ENCODE results near the gene ATG7. TPM values are rescaled to one million over a fixed set of nuclear protein-coding genes. Genes with fewer than 3 reads are reported as not detected.

Gene ATG7
- total RNA-seq, 5 donors from 2014 or later (not counting 1 experiment from before 2014, with no cell fraction given) = 29.0 to 39.3 (median 37.4) TPM

GRCh38 chr3:11386465-11387113, 114.4 kb downstream of the ATG7 start:
- H3K9me3 Mint-ChIP-seq = no peaks in the 10 kb centered on the region
- Histone ChIP-seq H3K27ac (ENCODE audit: low read length) (no peak overlapping the region), H3K4me1 (ENCODE audit: control insufficient read depth in 1 of 2, extremely low read depth in 1 of 2, insufficient read depth in 2 of 2, low read length in 2 of 2) (no peaks in the 10 kb centered on the region), H3K9me3 (no peaks in the 10 kb centered on the region), H3K36me3 (ENCODE audit: control insufficient read depth in 2 of 2, extremely low read depth in 1 of 2, insufficient read depth in 1 of 2, low read length in 1 of 2) (peaks cover 0 to 9% of the 10 kb centered on the region in 2 donors), H3K4me3 (ENCODE audit: control insufficient read depth in 1 of 2, extremely low read depth in 1 of 2, low read length in 1 of 2) (no peak overlapping the region), H3K27me3 (replicated peaks in 1 of 2; ENCODE audit: control insufficient read depth in 2 of 2, extremely low read depth in 1 of 2, insufficient read depth in 2 of 2, low read length in 1 of 2) (no peaks in the 10 kb centered on the region)
- DNase-seq (no peak), ATAC-seq (replicated peaks in 1 of 4) (no peak)
- no peaks in the 10 kb centered on the region for H3K27me3 Mint-ChIP-seq
- ChIA-PET CTCF (no interaction called here), POLR2A (no interaction called here)
- H3K36me3 Mint-ChIP-seq = peaks cover 50% of the 10 kb centered on the region
- H3K4me3 Mint-ChIP-seq = no peak overlapping the region
- H3K27ac Mint-ChIP-seq = no peak overlapping the region
- WGBS (ENCODE audit: insufficient coverage) = 100% methylated on average over 1 of the region's 2 CpGs
- H3K4me1 Mint-ChIP-seq = peaks cover 13 to 17% (median 15%) of the 10 kb centered on the region in 3 donors

GRCh38 chr3:11389386-11390268, 117.4 kb downstream of the ATG7 start:
- peaks cover 0 to 6% of the 10 kb centered on the region in 2 experiments for H3K4me1 ChIP-seq (ENCODE audit: control insufficient read depth in 1 of 2, extremely low read depth in 1 of 2, insufficient read depth in 2 of 2, low read length in 2 of 2)
- POLR2A ChIA-PET = interaction anchor here in 1 of 2 donors (0.6 kb wide), 1 partner anchor 345 kb away, joined by 4 read pairs; no protein-coding TSS in a partner anchor

GRCh38 chr3:11390411-11391131, 118.4 kb downstream of the ATG7 start:
- peaks cover 0 to 3% of the 10 kb centered on the region in 2 donors for H3K36me3 ChIP-seq (ENCODE audit: control insufficient read depth in 2 of 2, extremely low read depth in 1 of 2, insufficient read depth in 1 of 2, low read length in 1 of 2)
- H3K4me3 ChIP-seq (ENCODE audit: control insufficient read depth in 1 of 2, extremely low read depth in 1 of 2, low read length in 1 of 2) = no peak overlapping the region
- no peak overlapping the region for H3K27ac Mint-ChIP-seq
- POLR2A ChIA-PET = no interaction called here
- DNase-seq = no peak
- no peaks in the 10 kb centered on the region for H3K9me3 Mint-ChIP-seq
- H3K36me3 Mint-ChIP-seq = peaks cover 36% of the 10 kb centered on the region
- H3K4me3 Mint-ChIP-seq = no peak overlapping the region
- no peak overlapping the region for H3K27ac ChIP-seq (ENCODE audit: low read length)
- peaks cover 0 to 6% of the 10 kb centered on the region in 2 experiments for H3K4me1 ChIP-seq (ENCODE audit: control insufficient read depth in 1 of 2, extremely low read depth in 1 of 2, insufficient read depth in 2 of 2, low read length in 2 of 2)
- H3K27me3 ChIP-seq (replicated peaks in 1 of 2; ENCODE audit: control insufficient read depth in 2 of 2, extremely low read depth in 1 of 2, insufficient read depth in 2 of 2, low read length in 1 of 2) = no peaks in the 10 kb centered on the region
- H3K4me1 Mint-ChIP-seq = peaks cover 26 to 36% (median 32%) of the 10 kb centered on the region in 3 donors
- CTCF ChIA-PET = interaction anchor here (0.6 to 2.1 kb wide), 4 partner anchors 11 to 261 kb away, joined by 3 to 7 read pairs (median 3); no protein-coding TSS in a partner anchor
- no peaks in the 10 kb centered on the region for H3K27me3 Mint-ChIP-seq
- ATAC-seq (replicated peaks in 1 of 4) = no peak
- H3K9me3 ChIP-seq = no peaks in the 10 kb centered on the region
- WGBS (ENCODE audit: insufficient coverage) = no CpG with 5 or more reads among the region's 5 CpGs

More at GRCh38 chr3:11389386-11390268, 117.4 kb downstream of the ATG7 start:
- Mint-ChIP-seq H3K4me3 (no peak overlapping the region), H3K9me3 (no peaks in the 10 kb centered on the region), H3K4me1 (peaks cover 26 to 36% (median 32%) of the 10 kb centered on the region in 3 donors), H3K27me3 (no peaks in the 10 kb centered on the region), H3K27ac (no peak overlapping the region), H3K36me3 (peaks cover 32% of the 10 kb centered on the region)
- H3K4me3 ChIP-seq (ENCODE audit: control insufficient read depth in 1 of 2, extremely low read depth in 1 of 2, low read length in 1 of 2) = no peak overlapping the region
- CTCF ChIA-PET = interaction anchor here in 1 of 2 donors (0.6 kb wide), 4 partner anchors 9 to 1049 kb away, joined by 3 to 8 read pairs (median 4); no protein-coding TSS in a partner anchor
- no peak overlapping the region for H3K27ac ChIP-seq (ENCODE audit: low read length)
- DNase-seq = no peak
- 100% methylated on average over 2 of the region's 10 CpGs for WGBS (ENCODE audit: insufficient coverage)
- no peak for ATAC-seq (replicated peaks in 1 of 4)
- no peaks in the 10 kb centered on the region for H3K9me3 ChIP-seq
- peaks cover 0 to 3% of the 10 kb centered on the region in 2 donors for H3K36me3 ChIP-seq (ENCODE audit: control insufficient read depth in 2 of 2, extremely low read depth in 1 of 2, insufficient read depth in 1 of 2, low read length in 1 of 2)
- H3K27me3 ChIP-seq (replicated peaks in 1 of 2; ENCODE audit: control insufficient read depth in 2 of 2, extremely low read depth in 1 of 2, insufficient read depth in 2 of 2, low read length in 1 of 2) = no peaks in the 10 kb centered on the region

GRCh38 chr3:11391174-11391879, 119.1 kb downstream of the ATG7 start:
- Mint-ChIP-seq H3K4me3 (no peak overlapping the region), H3K27ac (no peak overlapping the region), H3K4me1 (peaks cover 26 to 36% (median 32%) of the 10 kb centered on the region in 3 donors), H3K36me3 (peaks cover 34% of the 10 kb centered on the region), H3K27me3 (no peaks in the 10 kb centered on the region), H3K9me3 (no peaks in the 10 kb centered on the region)
- WGBS (ENCODE audit: insufficient coverage) = 75% methylated on average over 2 of the region's 6 CpGs
- Histone ChIP-seq H3K9me3 (no peaks in the 10 kb centered on the region), H3K4me3 (ENCODE audit: control insufficient read depth in 1 of 2, extremely low read depth in 1 of 2, low read length in 1 of 2) (no peak overlapping the region), H3K27me3 (replicated peaks in 1 of 2; ENCODE audit: control insufficient read depth in 2 of 2, extremely low read depth in 1 of 2, insufficient read depth in 2 of 2, low read length in 1 of 2) (no peaks in the 10 kb centered on the region), H3K36me3 (ENCODE audit: control insufficient read depth in 2 of 2, extremely low read depth in 1 of 2, insufficient read depth in 1 of 2, low read length in 1 of 2) (peaks cover 0 to 3% of the 10 kb centered on the region in 2 donors), H3K4me1 (ENCODE audit: control insufficient read depth in 1 of 2, extremely low read depth in 1 of 2, insufficient read depth in 2 of 2, low read length in 2 of 2) (peaks cover 0 to 6% of the 10 kb centered on the region in 2 experiments), H3K27ac (ENCODE audit: low read length) (no peak overlapping the region)
- ChIA-PET POLR2A (interaction anchor here (0.6 kb wide), 2 partner anchors 110 to 1151 kb away, joined by 3 to 5 read pairs; no protein-coding TSS in a partner anchor), CTCF (interaction anchor here (0.6 to 2.1 kb wide), 2 partner anchors 12 to 180 kb away, joined by 3 to 7 read pairs; no protein-coding TSS in a partner anchor)
- DNase-seq (no peak), ATAC-seq (replicated peaks in 1 of 4) (no peak)

GRCh38 chr3:11392014-11392859, 120.0 kb downstream of the ATG7 start:
- no peaks in the 10 kb centered on the region for H3K36me3 ChIP-seq (ENCODE audit: control insufficient read depth in 2 of 2, extremely low read depth in 1 of 2, insufficient read depth in 1 of 2, low read length in 1 of 2)

More at GRCh38 chr3:11392014-11392859, 120.0 kb downstream of the ATG7 start:
- no peak overlapping the region for H3K4me3 ChIP-seq (ENCODE audit: control insufficient read depth in 1 of 2, extremely low read depth in 1 of 2, low read length in 1 of 2)
- Mint-ChIP-seq H3K9me3 (no peaks in the 10 kb centered on the region), H3K27me3 (no peaks in the 10 kb centered on the region), H3K27ac (no peak overlapping the region), H3K36me3 (peaks cover 31% of the 10 kb centered on the region), H3K4me3 (no peak overlapping the region), H3K4me1 (peaks cover 26 to 36% (median 32%) of the 10 kb centered on the region in 3 donors)
- H3K4me1 ChIP-seq (ENCODE audit: control insufficient read depth in 1 of 2, extremely low read depth in 1 of 2, insufficient read depth in 2 of 2, low read length in 2 of 2) = peaks cover 0 to 6% of the 10 kb centered on the region in 2 experiments
- H3K9me3 ChIP-seq = no peaks in the 10 kb centered on the region
- POLR2A ChIA-PET = interaction anchor here (0.5 to 0.6 kb wide), 5 partner anchors 109 to 1150 kb away, joined by 3 to 5 read pairs (median 4); no protein-coding TSS in a partner anchor
- ATAC-seq (replicated peaks in 1 of 4) (no peak), DNase-seq (no peak)
- CTCF ChIA-PET = interaction anchor here in 1 of 2 donors (2.1 kb wide), 1 partner anchor 12 kb away, joined by 7 read pairs; no protein-coding TSS in a partner anchor
- no peaks in the 10 kb centered on the region for H3K27me3 ChIP-seq (replicated peaks in 1 of 2; ENCODE audit: control insufficient read depth in 2 of 2, extremely low read depth in 1 of 2, insufficient read depth in 2 of 2, low read length in 1 of 2)
- H3K27ac ChIP-seq (ENCODE audit: low read length) = no peak overlapping the region
- WGBS (ENCODE audit: insufficient coverage) = 64% methylated on average over 3 of the region's 3 CpGs

All from T-cell (primary cell).